NCI-H1048 (cell line): ENCODE results near the gene CDC42SE2.
"Not testable (repeated sequence)": the region's sequence is repeated elsewhere in the genome, so short reads cannot be mapped to it uniquely, and the experiment has no call there.

Experiments used
- DNase-seq: peaks from one replicate; lab custom pipeline; 2025; lab: John Stamatoyannopoulos, UW

CDC42SE2 gene

DNA sequence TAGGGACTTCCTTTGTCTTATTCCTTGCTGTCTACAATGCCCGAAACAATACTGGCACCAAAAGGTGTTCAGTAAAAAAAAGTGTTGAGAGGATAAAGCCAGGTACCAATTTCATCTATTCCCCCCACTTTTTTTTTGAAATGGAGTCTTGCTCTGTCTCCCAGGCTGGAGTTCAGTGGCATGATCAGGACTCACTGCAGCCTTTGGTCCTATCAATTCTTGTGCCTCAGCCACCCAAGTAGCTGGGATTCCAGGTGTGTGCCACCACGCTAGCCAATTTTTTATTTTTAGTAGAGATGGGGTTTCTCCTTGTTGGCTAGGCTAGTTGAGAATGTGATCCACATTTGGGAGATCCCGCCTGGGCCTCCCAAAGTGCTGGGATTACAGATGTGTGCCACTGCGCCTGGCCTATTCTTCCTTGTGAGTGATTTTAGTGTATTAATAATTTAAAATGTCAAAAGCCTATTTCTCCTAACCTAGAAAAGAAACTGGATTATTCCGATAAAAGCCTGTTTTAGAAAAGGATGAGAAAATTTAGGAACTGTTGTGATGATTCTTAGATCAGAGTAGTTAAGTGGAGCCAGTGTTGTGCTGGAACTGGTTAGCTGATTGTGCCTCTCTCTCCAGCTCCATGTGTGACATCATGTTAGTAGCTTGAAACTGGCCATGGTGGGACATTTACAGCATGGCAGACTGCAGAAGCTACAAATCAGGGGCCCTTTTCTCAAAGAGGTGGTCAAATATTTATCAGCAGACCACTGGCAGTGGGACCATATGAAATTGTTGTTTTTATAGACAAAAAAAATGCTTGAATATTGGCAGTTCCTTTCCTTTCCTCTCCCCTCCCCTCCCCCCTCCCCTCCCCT, 14.3 kb downstream of the CDC42SE2 start:
- DNase-seq = no peak

DNA sequence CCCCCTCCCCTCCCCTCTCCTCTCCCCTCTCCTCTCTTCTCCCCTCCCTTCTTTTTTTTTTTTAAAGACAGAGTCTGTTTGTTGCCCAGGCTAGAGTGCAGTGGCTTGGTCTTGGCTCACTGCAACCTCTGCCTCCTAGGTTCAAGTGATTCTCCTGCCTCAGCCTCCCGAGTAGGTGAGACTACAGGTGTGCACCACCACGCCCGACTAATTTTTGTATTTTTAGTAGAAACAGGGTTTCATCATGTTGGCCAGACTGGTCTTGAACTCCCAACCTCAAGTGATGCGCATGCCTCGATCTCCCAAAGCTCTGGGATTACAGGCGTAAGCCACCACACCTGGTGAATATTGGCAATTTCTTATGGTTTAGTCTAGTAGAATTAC, 14.9 kb downstream of the CDC42SE2 start:
- not testable (repeated sequence) for DNase-seq

DNA sequence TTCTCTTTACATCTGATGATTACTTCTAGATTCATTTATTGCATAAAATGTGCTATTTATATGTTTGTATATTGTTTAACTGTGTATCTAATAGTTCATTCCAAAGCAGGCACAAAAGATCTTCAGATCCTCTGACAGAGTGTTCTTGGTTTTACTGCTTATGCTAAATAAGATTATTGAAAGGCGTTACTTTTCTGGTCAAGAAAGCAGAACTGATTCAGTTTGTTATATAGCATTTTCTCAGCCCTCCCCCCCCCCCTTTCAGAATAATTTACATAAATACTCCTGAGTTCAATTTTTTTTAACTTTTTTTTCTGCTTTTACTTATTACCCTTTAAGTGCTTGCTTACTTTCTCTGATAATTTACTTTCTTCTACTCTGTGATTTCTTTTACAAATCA, 15.4 kb downstream of the CDC42SE2 start:
- no peak for DNase-seq

DNA sequence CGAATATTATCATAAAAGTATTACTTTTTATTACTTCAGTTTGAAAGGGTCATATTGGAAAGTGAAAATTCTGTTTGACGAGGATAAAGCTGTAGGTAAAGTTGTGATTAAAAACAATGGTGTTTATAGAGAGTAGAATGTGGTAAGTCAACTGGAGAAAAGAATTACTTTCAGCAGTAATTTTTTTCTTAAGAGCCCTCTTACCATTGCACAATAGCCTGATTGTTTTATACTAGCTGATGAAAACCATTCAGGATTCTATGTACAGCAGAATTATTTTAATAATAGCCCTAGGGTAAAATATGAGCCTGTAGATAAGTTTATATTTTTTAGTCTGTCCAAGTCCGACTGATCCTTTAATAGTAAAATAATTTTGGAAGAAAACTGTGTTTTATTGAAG, 16.6 kb downstream of the CDC42SE2 start:
- DNase-seq = peak; percentile 63

DNA sequence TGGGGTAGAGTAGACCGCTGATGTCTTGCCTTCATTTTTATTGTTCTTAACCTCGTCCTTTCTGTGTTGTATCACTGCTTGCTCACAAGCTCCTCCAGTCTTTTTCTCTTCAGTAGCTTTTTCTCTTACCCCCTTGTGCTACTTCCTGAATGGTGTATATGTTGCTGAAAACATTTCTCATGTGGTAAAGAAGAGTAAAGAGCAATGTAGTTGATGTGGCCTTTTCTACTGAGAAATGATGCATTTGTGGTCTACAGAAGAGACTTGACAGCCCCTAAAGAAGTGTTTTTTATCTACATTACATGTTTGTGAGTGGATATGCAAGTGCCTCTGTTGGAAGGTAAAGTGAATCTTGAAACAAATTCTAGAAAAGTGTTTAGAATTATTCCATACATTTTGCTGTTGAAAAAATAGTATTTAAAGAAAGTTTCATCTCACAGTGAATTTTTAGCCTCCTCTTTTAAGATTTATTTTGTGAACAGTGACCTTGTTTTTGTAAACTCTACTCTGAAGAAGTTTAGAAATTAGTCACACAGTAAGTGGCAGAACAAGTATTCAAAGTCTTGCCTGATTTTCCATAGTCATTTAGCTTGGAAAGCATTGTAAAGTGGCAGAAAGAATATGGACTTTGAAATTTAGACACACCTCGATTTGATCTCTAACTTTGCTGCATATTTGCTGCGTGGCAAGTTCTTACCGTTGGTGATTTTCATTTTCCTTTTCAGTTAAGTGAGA, 17.4 kb downstream of the CDC42SE2 start:
- no peak for DNase-seq

DNA sequence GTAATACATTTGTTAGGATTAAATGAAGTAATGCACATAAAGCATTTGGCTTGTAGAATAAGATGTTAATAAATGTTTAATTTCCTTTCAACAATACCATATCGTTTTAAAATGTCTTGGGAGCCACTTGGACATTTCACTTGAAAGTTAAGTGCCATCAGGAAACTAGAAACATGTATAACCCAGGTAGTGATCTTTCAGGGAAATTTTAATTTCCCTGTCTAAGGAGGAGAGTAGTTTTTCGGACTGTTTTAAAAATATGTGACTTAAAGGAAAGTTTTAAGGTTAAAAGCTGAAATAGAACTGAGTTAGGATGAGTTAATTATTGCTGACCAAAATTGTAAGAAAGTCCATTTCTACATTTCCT, 18.0 kb downstream of the CDC42SE2 start:
- no peak for DNase-seq

DNA sequence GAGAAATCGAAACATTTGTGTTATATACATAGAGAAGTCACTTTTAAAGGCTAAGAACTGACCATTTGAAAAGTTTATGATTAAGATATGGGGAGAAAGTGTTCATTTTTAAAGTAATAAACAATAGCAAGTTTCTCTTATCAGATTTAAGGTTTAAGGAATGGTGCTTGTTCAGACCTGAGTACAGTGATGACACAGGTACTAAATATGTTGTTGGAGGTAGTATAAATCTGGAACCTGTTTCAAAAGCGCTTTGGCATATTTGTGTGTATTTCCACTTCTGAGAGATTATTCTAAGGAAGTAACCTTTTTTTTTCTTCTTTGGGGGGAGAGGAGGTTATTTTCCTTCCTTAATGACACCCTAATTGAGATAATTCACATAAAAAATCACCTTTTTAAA, 18.4 kb downstream of the CDC42SE2 start:
- no peak for DNase-seq

DNA sequence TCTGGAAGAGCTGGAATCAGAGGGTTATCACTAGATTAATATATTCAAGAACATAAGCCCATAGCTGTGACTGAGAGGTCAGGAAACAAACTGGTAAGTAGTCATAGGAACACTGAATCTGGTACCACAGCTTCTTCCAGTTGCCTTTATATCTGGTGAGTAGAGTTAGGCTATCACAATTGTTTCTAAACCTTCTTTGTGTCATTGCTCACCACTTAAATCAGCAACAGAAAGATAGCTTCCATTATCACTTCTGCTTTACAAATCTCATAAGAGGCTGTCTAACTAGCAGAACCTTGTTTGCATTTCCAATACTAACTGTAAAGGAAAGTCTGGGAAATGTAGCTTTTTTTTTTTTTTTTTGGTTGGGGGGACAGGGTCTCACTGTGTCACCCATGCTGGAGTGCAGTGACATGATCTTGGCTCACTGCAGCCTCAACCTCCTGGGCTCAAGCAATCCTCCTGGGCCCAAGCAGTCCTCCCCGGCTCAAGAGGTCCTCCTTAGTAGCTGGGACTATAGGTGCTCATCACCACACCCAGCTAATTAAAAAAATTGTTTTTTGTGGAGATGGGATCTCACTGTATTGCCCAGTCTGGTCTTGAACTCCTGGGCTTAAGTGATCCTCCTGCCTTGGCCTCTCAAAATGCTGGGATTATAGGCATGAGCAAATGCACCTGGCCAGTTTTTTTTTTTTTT, 22.0 kb downstream of the CDC42SE2 start:
- no peak for DNase-seq

DNA sequence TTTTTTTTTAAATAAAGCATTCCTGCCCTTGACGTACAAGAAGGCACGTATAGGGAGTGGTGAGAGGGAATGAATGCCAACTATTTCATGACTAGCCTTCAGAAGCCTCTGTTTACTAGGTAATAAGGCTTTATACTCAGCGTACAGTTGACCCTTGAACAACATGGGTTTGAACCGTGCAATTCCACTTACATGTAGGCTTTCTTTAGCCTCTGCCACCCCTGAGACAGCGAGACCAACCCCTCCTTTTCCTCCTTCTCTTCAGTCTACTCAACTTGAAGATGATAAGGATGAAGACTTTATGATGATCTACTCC, 22.5 kb downstream of the CDC42SE2 start:
- DNase-seq = no peak

DNA sequence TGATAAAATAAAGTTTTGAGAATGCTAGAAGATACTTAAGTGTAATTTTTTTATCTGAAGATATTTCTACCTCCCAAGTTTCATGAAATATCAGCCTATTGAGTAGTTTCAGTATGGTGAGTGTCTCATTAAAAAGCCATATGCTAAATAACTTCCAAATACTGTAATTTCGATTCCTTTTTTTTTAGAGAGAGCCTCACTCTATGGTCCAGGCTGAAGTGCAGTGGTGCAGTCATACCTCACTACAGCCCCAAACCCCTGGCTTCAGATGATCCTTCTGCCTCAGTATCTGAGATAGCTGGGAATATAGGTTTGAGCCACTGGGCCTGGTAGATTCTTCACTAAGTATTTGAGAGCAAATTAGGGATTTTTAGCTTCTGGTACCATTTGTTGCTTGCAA, 24.5 kb downstream of the CDC42SE2 start:
- no peak for DNase-seq

DNA sequence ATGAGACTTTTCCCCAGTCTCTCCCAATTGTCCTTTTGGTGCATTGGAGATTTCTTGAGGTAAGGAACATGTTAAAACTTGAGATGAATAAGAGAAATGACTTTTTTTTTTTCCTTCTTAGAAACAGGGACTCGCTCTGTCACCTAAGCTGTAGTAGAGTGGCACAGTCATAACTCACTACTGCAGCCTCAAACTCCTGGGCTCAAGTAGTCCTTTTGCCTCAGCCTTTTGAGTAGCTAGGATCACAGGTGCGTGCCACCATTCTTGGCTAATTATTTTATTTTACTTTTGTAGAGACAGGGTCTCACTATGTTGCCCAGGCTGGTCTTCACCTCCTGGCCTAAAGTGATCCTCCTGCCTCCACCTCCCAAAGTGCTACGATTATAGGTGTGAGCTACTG, 25.9 kb downstream of the CDC42SE2 start:
- no peak for DNase-seq

DNA sequence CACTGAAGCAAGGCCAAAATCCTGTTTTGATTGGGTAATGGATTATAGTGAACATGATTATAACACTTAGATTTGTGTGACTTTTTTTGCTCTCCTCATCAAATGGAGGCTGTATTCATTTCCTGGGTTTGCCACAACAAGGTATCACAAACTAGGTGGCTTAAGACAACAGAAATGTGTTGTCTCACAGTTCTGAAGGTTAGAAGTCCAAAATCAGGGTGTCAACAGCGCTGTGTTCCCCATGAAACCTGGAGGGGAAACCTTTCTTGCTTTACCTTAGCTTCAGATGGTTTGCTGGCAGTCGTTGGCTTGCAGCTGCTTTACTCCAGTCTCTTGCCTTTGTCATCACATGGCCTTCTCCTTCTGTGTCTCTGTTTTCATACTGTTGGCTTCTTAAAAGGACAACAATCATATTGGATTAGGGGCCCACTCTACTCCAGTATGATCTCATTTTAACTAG, 32.4 kb downstream of the CDC42SE2 start:
- DNase-seq = no peak

DNA sequence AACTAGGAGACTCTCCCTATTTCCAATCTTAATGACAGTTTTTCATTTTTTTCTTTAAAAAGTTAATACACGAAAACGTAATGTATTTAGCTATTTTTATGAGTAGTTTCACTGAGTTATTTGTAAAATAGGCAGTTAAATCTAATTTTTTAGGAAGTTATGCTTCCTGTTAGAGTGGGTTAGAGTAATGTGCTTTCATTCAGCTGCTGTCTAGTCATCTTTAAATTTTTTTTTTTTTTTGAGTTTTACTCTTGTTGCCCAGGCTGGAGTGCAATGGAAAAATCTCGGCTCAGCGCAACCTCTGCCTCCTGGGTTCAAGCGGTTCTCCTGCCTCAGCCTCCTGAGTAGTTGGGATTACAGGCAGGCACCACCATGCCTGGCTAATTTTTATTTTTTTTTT, 34.0 kb downstream of the CDC42SE2 start:
- DNase-seq = no peak

DNA sequence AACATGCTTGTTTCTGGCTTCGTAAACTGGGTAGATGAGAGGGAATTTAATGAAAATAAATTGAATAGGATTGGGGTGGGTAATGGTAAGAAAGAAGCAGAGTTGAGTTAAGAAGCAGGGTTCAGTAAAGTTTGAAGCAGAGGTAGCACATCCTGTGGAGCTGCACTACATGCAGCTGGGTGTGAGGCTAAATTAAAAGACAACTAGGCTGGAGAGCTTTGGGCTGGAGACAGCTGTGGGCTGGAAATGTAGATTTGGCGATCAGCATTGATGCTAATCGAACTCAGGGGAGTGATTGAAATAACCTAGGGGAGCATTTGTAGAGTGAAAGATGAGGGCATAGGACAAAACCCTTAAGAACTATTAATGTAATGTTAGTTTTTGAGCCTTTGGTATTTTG, 35.6 kb downstream of the CDC42SE2 start:
- no peak for DNase-seq

DNA sequence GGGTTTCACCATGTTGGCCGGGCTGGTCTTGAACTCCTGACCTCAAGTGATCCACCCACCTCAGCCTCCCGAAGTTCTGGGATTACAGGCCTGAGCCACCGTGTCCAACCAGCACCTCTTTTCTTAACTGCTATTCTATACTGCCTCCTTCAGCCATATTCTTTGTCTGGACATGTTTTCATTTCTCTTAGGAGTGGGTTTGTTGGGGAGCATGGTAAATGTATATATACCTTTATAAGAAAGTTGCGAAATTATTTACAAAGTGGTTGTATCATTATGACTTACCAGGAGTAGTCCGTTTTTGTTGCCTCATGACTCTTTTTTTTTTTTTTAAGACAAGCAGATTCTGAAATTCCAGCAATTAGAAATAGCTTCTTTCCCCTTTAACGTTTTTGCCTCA, 38.7 kb downstream of the CDC42SE2 start:
- no peak for DNase-seq

DNA sequence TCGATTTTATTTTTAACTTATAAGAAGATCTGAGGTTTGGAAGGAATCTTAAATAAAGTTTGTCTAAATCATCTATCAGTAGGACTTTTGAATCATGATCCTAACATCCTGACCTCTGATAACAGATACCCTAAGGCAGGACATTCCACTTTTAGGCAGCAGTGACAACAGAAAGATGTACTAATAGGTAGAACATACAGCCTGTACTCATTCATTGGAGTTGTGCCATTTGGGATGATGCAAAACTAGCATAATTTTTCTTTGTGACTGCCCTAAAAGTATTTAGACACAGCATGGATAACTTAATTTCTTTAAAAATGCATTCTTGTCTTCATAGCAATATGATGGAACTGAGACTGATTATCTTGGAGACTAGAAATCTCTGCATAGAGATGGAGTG, 39.7 kb downstream of the CDC42SE2 start:
- no peak for DNase-seq

DNA sequence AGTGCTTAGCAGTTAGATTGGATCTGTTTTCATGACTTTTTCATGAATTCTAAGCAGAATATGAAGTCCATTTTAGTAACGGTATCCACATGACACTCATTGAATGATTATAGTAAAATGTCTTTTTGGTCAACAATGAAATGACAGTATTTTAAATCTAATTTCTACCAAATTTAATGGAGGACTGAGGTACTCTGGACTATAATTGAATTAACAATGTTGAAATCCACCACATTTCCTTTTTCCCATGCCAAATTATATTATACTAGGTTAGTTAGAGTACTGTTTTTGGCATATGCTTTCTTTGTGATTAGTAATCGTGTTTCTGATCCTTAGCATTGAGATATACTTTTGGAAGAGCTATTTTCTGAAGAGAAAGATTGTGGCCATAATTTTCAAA, 40.6 kb downstream of the CDC42SE2 start:
- DNase-seq = no peak

DNA sequence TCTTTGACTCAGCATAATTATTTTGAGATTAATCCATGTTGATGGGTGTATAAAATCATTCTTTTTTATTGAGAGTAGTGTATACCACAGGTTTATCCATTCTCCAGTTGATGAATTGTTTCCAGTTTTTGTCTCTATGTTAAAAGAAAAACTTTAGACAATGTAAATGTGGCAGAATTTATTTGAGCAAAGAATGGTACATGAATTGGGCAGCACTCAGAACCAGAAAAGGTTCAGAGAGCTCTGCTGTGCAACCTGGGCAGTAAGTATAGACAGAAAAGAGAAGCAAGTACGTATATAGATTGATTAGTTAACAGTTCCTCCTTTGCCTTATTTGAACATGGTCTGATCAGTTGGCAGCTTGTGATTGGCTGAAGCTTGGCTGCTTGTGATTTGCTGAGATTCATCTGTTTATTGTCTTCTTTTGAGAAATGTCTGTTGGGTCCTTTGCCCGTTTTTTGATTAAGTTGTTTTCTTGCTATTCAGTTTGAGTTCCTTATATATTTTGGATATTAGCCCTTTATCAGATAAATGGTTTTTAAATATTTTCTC, 41.4 kb downstream of the CDC42SE2 start:
- DNase-seq = no peak

DNA sequence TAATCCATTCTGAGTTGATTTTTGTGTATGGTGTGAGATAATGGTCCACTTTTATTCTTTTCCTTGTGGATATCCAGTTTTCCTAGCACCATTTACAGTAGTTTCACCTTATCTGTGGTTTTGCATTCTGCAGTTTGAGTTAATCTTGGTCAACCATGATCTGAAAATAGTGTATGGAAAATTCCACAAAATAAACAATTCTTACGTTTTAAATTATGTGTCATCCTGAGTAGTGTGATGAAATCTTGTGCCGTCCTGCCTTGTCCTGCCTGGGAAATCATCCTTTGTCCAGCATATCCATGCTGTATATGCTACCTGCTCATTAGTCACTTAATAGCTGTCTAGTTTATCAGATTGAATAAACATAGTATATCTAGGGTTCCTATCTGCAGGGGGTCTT, 42.1 kb downstream of the CDC42SE2 start:
- DNase-seq = no peak

DNA sequence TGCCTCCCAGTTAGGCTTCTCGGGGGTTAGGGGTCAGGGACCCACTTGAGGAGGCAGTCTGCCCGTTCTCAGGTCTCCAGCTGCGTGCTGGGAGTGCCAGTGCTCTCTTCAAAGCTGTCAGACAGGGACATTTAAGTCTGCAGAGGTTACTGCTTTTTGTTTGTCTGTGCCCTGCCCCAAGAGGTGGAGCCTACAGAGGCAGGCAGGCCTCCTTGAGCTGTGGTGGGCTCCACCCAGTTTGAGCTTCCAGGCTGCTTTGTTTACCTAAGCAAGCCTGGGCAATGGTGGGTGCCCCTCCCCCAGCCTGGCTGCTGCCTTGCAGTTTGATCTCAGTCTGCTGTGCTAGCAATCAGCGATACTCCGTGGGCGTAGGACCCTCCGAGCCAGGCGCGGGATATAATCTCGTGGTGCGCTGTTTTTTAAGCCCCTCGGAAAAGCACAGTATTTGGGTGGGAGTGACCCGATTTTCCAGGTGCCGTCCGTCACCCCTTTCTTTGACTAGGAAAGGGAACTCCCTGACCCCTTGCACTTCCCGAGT, 48.5 kb downstream of the CDC42SE2 start:
- not testable (repeated sequence) for DNase-seq

DNA sequence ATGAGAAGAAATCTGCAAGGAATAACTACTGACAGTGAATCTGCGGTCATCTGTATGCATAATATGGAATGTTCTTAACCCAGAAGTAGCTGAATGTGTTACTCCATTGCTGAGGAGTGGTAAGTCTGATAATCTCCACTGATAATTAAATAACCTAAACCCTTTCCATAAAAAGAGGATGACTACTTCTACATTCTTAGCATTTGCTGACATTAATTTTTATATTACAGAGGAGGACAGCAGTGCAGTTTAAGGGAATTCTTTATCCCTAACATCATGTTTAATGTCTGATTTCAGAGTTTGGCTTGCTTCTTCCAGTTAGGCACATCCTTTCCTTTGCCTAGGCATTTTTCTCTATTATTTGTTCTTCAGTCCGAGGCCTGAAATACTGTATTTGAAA, 52.2 kb downstream of the CDC42SE2 start:
- DNase-seq = no peak

DNA sequence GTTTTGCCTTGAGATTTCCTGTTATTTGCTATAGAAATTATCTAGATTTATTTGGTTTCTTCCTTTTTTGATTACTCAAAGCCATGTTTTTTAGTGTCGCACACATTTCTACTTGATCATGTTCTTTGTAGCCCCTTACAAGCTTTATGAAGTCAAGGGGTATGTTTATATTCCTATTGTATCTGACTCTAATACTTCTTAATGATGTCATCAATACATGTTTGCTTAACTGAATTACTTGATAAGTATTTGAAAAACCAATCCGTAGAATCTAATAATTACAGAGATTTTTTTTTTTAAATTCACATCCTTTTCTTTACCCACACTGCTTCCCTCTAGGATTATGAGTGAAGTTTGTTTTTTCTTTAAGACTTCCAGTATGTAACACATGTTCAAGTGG, 53.0 kb downstream of the CDC42SE2 start:
- DNase-seq = no peak

DNA sequence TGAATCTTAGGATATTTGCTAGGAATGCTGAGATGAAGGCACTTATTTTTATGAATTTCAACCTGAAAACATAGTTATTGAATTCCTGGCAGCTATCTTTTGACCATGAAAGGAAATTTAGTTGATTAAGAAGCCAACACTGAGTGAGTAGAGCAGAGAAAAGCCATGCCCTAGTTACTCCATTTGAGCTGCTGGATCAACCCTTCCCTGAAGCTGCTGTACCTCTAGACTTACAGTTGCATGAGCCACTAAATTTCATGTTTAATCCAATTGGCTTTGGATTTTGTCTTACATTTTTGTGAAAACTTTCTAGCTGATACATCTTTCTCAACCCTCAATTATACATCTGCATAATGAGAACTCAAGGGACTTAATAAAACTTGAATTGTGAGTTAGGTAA, 54.6 kb downstream of the CDC42SE2 start:
- DNase-seq = no peak
